Activated T-cell treated with anti-CD3 and anti-CD28 coated beads, Interleukin-2, amount 50 U/mL, for 24 hours (primary cell): ENCODE measurements around the gene ITIH6.
"Not testable (repeated sequence)": the region's sequence is repeated elsewhere in the genome, so short reads cannot be mapped to it uniquely, and the experiment has no call there.

Experiments used
- DNase-seq: peaks from one replicate; pipeline ENCODE4 v3.0.0-alpha.2; 2020
- H3K27ac Mint-ChIP-seq: 2 replicates; pipeline ENCODE4 v1.8.0; 2020; ENCODE audit warnings: mild to moderate bottlenecking, mixed read lengths
- H3K27me3 Mint-ChIP-seq: 2 replicates; pipeline ENCODE4 v1.8.0; 2020; ENCODE audit warnings: mixed read lengths
- H3K36me3 Mint-ChIP-seq: 2 replicates; pipeline ENCODE4 v1.8.0; 2020; ENCODE audit warnings: low read depth, mixed read lengths
- H3K4me1 Mint-ChIP-seq: 2 replicates; pipeline ENCODE4 v1.8.0; 2020; ENCODE audit warnings: low read depth, mixed read lengths
- H3K4me3 Mint-ChIP-seq: 2 replicates; pipeline ENCODE4 v1.8.0; 2020; ENCODE audit warnings: mild to moderate bottlenecking, moderate library complexity, mixed read lengths
- H3K9me3 Mint-ChIP-seq: 2 replicates; pipeline ENCODE4 v1.8.0; 2020; ENCODE audit warnings: mixed read lengths

Gene ITIH6

GRCh38 chrX:54785901-54786300 lies 12.2 kb downstream of the ITIH6 start:
- Mint-ChIP-seq H3K27me3 (peaks cover 14% of the 10 kb centered on the region), H3K27ac (no peak overlapping the region), H3K9me3 (no peaks in the 10 kb centered on the region), H3K36me3 (no peaks in the 10 kb centered on the region), H3K4me1 (no peaks in the 10 kb centered on the region), H3K4me3 (no peak overlapping the region)
- DNase-seq: no peak

- Mint-ChIP-seq H3K4me3 (no peak overlapping the region), H3K36me3 (no peaks in the 10 kb centered on the region), H3K27ac (no peak overlapping the region), H3K4me1 (peaks cover 11% of the 10 kb centered on the region), H3K9me3 (no peaks in the 10 kb centered on the region), H3K27me3 (peaks cover 48% of the 10 kb centered on the region)
- DNase-seq: no peak
Observed at GRCh38 chrX:54776987-54777672, 20.9 kb downstream of the ITIH6 start.

- no peak overlapping the region for H3K4me3 Mint-ChIP-seq
- no peaks in the 10 kb centered on the region for H3K9me3 Mint-ChIP-seq
- peaks cover 58% of the 10 kb centered on the region for H3K27me3 Mint-ChIP-seq
- H3K27ac Mint-ChIP-seq: no peak overlapping the region
- H3K36me3 Mint-ChIP-seq: no peaks in the 10 kb centered on the region
- DNase-seq: no peak
- peaks cover 11% of the 10 kb centered on the region for H3K4me1 Mint-ChIP-seq
Observed at GRCh38 chrX:54776061-54776460, 22.0 kb downstream of the ITIH6 start.

GRCh38 chrX:54774391-54775094 lies 23.5 kb downstream of the ITIH6 start:
- not testable (repeated sequence) for H3K9me3 Mint-ChIP-seq, H3K4me3 Mint-ChIP-seq, H3K36me3 Mint-ChIP-seq, H3K27ac Mint-ChIP-seq, DNase-seq
- peaks cover 66% of the 10 kb centered on the region for H3K27me3 Mint-ChIP-seq
- peaks cover 11% of the 10 kb centered on the region for H3K4me1 Mint-ChIP-seq

- no peak overlapping the region for H3K4me3 Mint-ChIP-seq
Observed at GRCh38 chrX:54758114-54759055, 39.7 kb downstream of the ITIH6 start.

GRCh38 chrX:54754854-54755253 lies 43.2 kb downstream of the ITIH6 start:
- no peak for DNase-seq
- Mint-ChIP-seq H3K4me1 (no peaks in the 10 kb centered on the region), H3K27me3 (peaks cover 65% of the 10 kb centered on the region), H3K9me3 (no peaks in the 10 kb centered on the region), H3K36me3 (no peaks in the 10 kb centered on the region), H3K4me3 (no peak overlapping the region), H3K27ac (no peak overlapping the region)

More at GRCh38 chrX:54758114-54759055, 39.7 kb downstream of the ITIH6 start:
- no peak for DNase-seq
- no peak overlapping the region for H3K27ac Mint-ChIP-seq
- peaks cover 3% of the 10 kb centered on the region for H3K9me3 Mint-ChIP-seq
- no peaks in the 10 kb centered on the region for H3K4me1 Mint-ChIP-seq
- peaks cover 38% of the 10 kb centered on the region for H3K27me3 Mint-ChIP-seq
- H3K36me3 Mint-ChIP-seq: no peaks in the 10 kb centered on the region

GRCh38 chrX:54748626-54749025 lies 49.4 kb downstream of the ITIH6 start:
- no peak for DNase-seq
- no peak overlapping the region for H3K4me3 Mint-ChIP-seq
- no peaks in the 10 kb centered on the region for H3K4me1 Mint-ChIP-seq
- no peak overlapping the region for H3K27ac Mint-ChIP-seq
- no peaks in the 10 kb centered on the region for H3K9me3 Mint-ChIP-seq
- no peaks in the 10 kb centered on the region for H3K36me3 Mint-ChIP-seq
- H3K27me3 Mint-ChIP-seq: peaks cover 51% of the 10 kb centered on the region

- H3K9me3 Mint-ChIP-seq: no peaks in the 10 kb centered on the region
- no peaks in the 10 kb centered on the region for H3K36me3 Mint-ChIP-seq
- H3K4me1 Mint-ChIP-seq: no peaks in the 10 kb centered on the region
- DNase-seq: no peak
- H3K4me3 Mint-ChIP-seq: no peak overlapping the region
- peaks cover 52% of the 10 kb centered on the region for H3K27me3 Mint-ChIP-seq
- no peak overlapping the region for H3K27ac Mint-ChIP-seq
Observed at GRCh38 chrX:54747733-54748393, 50.2 kb downstream of the ITIH6 start.

- peaks cover 51% of the 10 kb centered on the region for H3K27me3 Mint-ChIP-seq
- no peak overlapping the region for H3K4me3 Mint-ChIP-seq
- no peak overlapping the region for H3K27ac Mint-ChIP-seq
- no peaks in the 10 kb centered on the region for H3K36me3 Mint-ChIP-seq
- DNase-seq: no peak
- no peaks in the 10 kb centered on the region for H3K9me3 Mint-ChIP-seq
- H3K4me1 Mint-ChIP-seq: no peaks in the 10 kb centered on the region
Observed at GRCh38 chrX:54746928-54747327, 51.1 kb downstream of the ITIH6 start.

- Mint-ChIP-seq H3K27ac (no peak overlapping the region), H3K4me1 (no peaks in the 10 kb centered on the region), H3K9me3 (no peaks in the 10 kb centered on the region), H3K36me3 (no peaks in the 10 kb centered on the region), H3K4me3 (no peak overlapping the region), H3K27me3 (peaks cover 41% of the 10 kb centered on the region)
- DNase-seq: no peak
Observed at GRCh38 chrX:54745676-54746075, 52.4 kb downstream of the ITIH6 start.

GRCh38 chrX:54738567-54738966 lies 59.5 kb downstream of the ITIH6 start:
- H3K27me3 Mint-ChIP-seq: peaks cover 32% of the 10 kb centered on the region
- DNase-seq, H3K9me3 Mint-ChIP-seq, H3K4me3 Mint-ChIP-seq, H3K4me1 Mint-ChIP-seq, H3K36me3 Mint-ChIP-seq, H3K27ac Mint-ChIP-seq: not testable (repeated sequence)

- not testable (repeated sequence) for H3K9me3 Mint-ChIP-seq, H3K36me3 Mint-ChIP-seq, DNase-seq, H3K27ac Mint-ChIP-seq, H3K4me3 Mint-ChIP-seq, H3K4me1 Mint-ChIP-seq
- peaks cover 26% of the 10 kb centered on the region for H3K27me3 Mint-ChIP-seq
Observed at GRCh38 chrX:54736298-54736942, 61.6 kb downstream of the ITIH6 start.

- H3K9me3 Mint-ChIP-seq: no peaks in the 10 kb centered on the region
- DNase-seq: no peak
- peaks cover 67% of the 10 kb centered on the region for H3K27me3 Mint-ChIP-seq
- no peaks in the 10 kb centered on the region for H3K36me3 Mint-ChIP-seq
- H3K4me3 Mint-ChIP-seq: no peak overlapping the region
- H3K4me1 Mint-ChIP-seq: no peaks in the 10 kb centered on the region
- H3K27ac Mint-ChIP-seq: no peak overlapping the region
Observed at GRCh38 chrX:54721424-54721823, 76.6 kb downstream of the ITIH6 start.

GRCh38 chrX:54715621-54716020 lies 82.4 kb downstream of the ITIH6 start:
- Mint-ChIP-seq H3K9me3 (no peaks in the 10 kb centered on the region), H3K4me1 (no peaks in the 10 kb centered on the region), H3K4me3 (no peak overlapping the region), H3K27ac (no peak overlapping the region), H3K36me3 (no peaks in the 10 kb centered on the region), H3K27me3 (peaks cover 37% of the 10 kb centered on the region)
- DNase-seq: no peak
